H1 (cell line): ENCODE data around the gene ESPNL.

Experiments used
- CREB1 ChIP-seq: IDR thresholded peaks from 2 replicates; pipeline ENCODE4 v1.6.1; 2012; ENCODE audit warnings: inconsistent platforms
- CTCF ChIP-seq, 3 experiments: IDR thresholded peaks; 1 replicate in 2 of 3; 2 replicates in 1 of 3; pipeline versions ENCODE4 v1.5.1 to v1.6.1; 2011; ENCODE audit warnings: low read length in 3 of 3, mild to moderate bottlenecking in 3 of 3, inconsistent platforms in 2 of 3, low read depth in 1 of 3, moderate library complexity in 1 of 3; ENCODE audit not compliant: insufficient read depth in 1 of 3; ENCODE audit errors: control extremely low read depth in 1 of 3
- EP300 ChIP-seq, 2 experiments: IDR thresholded peaks; 1 replicate in 1 of 2; 2 replicates in 1 of 2; pipeline ENCODE4 v1.6.1; 2011 to 2012; ENCODE audit warnings: low read depth in 2 of 2, low read length in 2 of 2, mild to moderate bottlenecking in 2 of 2, borderline replicate concordance in 1 of 2, inconsistent platforms in 1 of 2, moderate library complexity in 1 of 2
- JUND ChIP-seq: IDR thresholded peaks from 2 replicates; pipeline ENCODE4 v1.6.1; 2011; ENCODE audit warnings: mild to moderate bottlenecking, improper control_type of control experiment, low read length
- MAFK ChIP-seq: IDR thresholded peaks from 2 replicates; pipeline ENCODE4 v1.6.1; 2012; ENCODE audit warnings: low read depth, mild to moderate bottlenecking, improper control_type of control experiment, low read length
- POLR2A ChIP-seq, 2 experiments: IDR thresholded peaks; 1 replicate in 1 of 2; 2 replicates in 1 of 2; pipeline ENCODE4 v1.6.1; 2011; ENCODE audit warnings: low read depth in 2 of 2, low read length in 2 of 2, mild to moderate bottlenecking in 2 of 2; ENCODE audit errors: control extremely low read depth in 1 of 2
- RFX5 ChIP-seq: IDR thresholded peaks from 2 replicates; pipeline ENCODE4 v1.6.1; 2011; ENCODE audit warnings: low read depth, low read length, improper control_type of control experiment, borderline replicate concordance
- TAF1 ChIP-seq: IDR thresholded peaks from 2 replicates; pipeline ENCODE4 v1.6.1; 2011; ENCODE audit warnings: mild to moderate bottlenecking, low read depth, low read length

GRCh38 chr2:238148981-238149380 is 48.8 kb downstream of the ESPNL start:
- TF ChIP-seq CTCF (IDR thresholded peaks at IDR 0.05; ENCODE audit: control extremely low read depth in 1 of 3, insufficient read depth in 1 of 3, low read depth in 1 of 3, low read length in 3 of 3) (no peak), CREB1 (no peak), EP300 (IDR thresholded peaks at IDR 0.05; ENCODE audit: borderline replicate concordance in 1 of 2, low read depth in 2 of 2, low read length in 2 of 2) (no peak), TAF1 (no peak), POLR2A (IDR thresholded peaks at IDR 0.05; ENCODE audit: control extremely low read depth in 1 of 2, low read depth in 2 of 2, low read length in 2 of 2) (no peak), RFX5 (no peak), JUND (no peak), MAFK (no peak)
